B cell (primary cell): ENCODE results near the gene TOP2A. TPM values are rescaled to one million over a fixed set of nuclear protein-coding genes. Genes with fewer than 3 reads are reported as not detected.

Experiments
- ATAC-seq: fragments of 200-7000 bp; cut with Tn5 transposase; one replicate; pipeline ENCODE4 v1.10.0; 2021; ENCODE audit warnings: low read depth, mild to moderate bottlenecking, moderate number of reproducible peaks, moderate library complexity
- CTCF ChIA-PET: fragments of 350-600 bp; sonication (Branson Sonifier 250); formaldehyde crosslinking; loops from one replicate; lab custom pipeline; 2021; ENCODE audit warnings: antibody characterized with exemption, inconsistent platforms; lab: Charles Lee
- POLR2A ChIA-PET: fragments of 350-600 bp; sonication (Branson Sonifier 250); formaldehyde crosslinking; loops from one replicate; lab custom pipeline; 2021; ENCODE audit warnings: antibody characterized with exemption; lab: Charles Lee
- DNase-seq: peaks from one replicate; pipeline ENCODE4 v3.0.0; 2013
- H2AFZ ChIP-seq: 2 replicates; pipeline ENCODE4 v1.6.1; 2012; ENCODE audit warnings: mild to moderate bottlenecking, low read depth, low read length; ENCODE audit not compliant: insufficient read depth, poor library complexity, severe bottlenecking
- H3K27ac ChIP-seq, 2 donors: 1 replicate in 1 of 2; 2 replicates in 1 of 2; pipeline ENCODE4 v1.5.1; 2012 to 2013; ENCODE audit warnings: low read length in 2 of 2, mild to moderate bottlenecking in 2 of 2, moderate library complexity in 1 of 2
- H3K27me3 ChIP-seq, 4 experiments: fragments of 200-600 bp in 1 of 4; sonication (generic) in 1 of 4; replicated peaks in 1 of 4; 1 replicate in 2 of 4; 2 replicates in 2 of 4; pipeline versions ENCODE4 v1.6.1 to v1.7.0; 2013 to 2016; ENCODE audit warnings: low read length in 3 of 4, mild to moderate bottlenecking in 2 of 4, mixed read lengths in 1 of 4, moderate library complexity in 1 of 4; ENCODE audit not compliant: insufficient read depth in 4 of 4, control insufficient read depth in 3 of 4; ENCODE audit errors: control extremely low read depth in 1 of 4
- H3K36me3 ChIP-seq, 2 experiments: replicated peaks in 1 of 2; 1 replicate in 1 of 2; 2 replicates in 1 of 2; pipeline versions ENCODE4 v1.6.1 to v1.7.1; 2013; ENCODE audit warnings: low read length in 1 of 2; ENCODE audit not compliant: insufficient read depth in 2 of 2, control insufficient read depth in 1 of 2; ENCODE audit errors: control extremely low read depth in 1 of 2, extremely low read depth in 1 of 2
- H3K4me1 ChIP-seq, 2 donors: fragments of 200-600 bp in 1 of 2; sonication (generic) in 1 of 2; 1 replicate in 1 of 2; 2 replicates in 1 of 2; pipeline versions ENCODE4 v1.5.1 to v1.6.1; 2013 to 2017; ENCODE audit warnings: low read length in 2 of 2; ENCODE audit not compliant: control insufficient read depth in 2 of 2, insufficient read depth in 2 of 2
- H3K4me2 ChIP-seq: replicated peaks from 2 replicates; pipeline ENCODE3; 2012; ENCODE audit warnings: mild to moderate bottlenecking, low read depth, low read length; ENCODE audit not compliant: poor library complexity, severe bottlenecking
- H3K4me3 ChIP-seq, 5 experiments: fragments of 200-600 bp in 1 of 5; sonication (generic) in 1 of 5; 1 replicate in 3 of 5; 2 replicates in 2 of 5; pipeline versions ENCODE4 v1.5.1 to v1.7.0; 2011 to 2016; ENCODE audit warnings: low read length in 4 of 5, mild to moderate bottlenecking in 4 of 5, low read depth in 2 of 5, control low read depth in 1 of 5, moderate library complexity in 1 of 5; ENCODE audit not compliant: insufficient read depth in 1 of 5; ENCODE audit errors: control extremely low read depth in 1 of 5, extremely low read depth in 1 of 5
- H3K79me2 ChIP-seq: fragments of 200-600 bp; sonication (generic); one replicate; pipeline ENCODE4 v1.6.0; 2016; ENCODE audit warnings: low read length; ENCODE audit not compliant: control insufficient read depth, insufficient read depth
- H3K9ac ChIP-seq: fragments of 200-600 bp; sonication (generic); 2 replicates; pipeline ENCODE4 v1.6.1; 2017; ENCODE audit warnings: mild to moderate bottlenecking, low read length, moderate library complexity
- H3K9me3 ChIP-seq, 3 donors: one replicate each; pipeline versions ENCODE4 v1.6.1 to v1.7.1; 2013; ENCODE audit warnings: low read length in 2 of 3; ENCODE audit not compliant: control insufficient read depth in 2 of 3, insufficient read depth in 1 of 3; ENCODE audit errors: control extremely low read depth in 1 of 3
- H4K20me1 ChIP-seq: 2 replicates; pipeline ENCODE4 v1.6.0; 2012; ENCODE audit warnings: mild to moderate bottlenecking, low read length; ENCODE audit not compliant: insufficient read depth, control insufficient read depth, poor library complexity, severe bottlenecking
- H3K27ac Mint-ChIP-seq: one replicate; pipeline ENCODE4 v1.8.0; 2021; ENCODE audit warnings: mixed read lengths
- H3K27me3 Mint-ChIP-seq: one replicate; pipeline ENCODE4 v1.8.0; 2021; ENCODE audit warnings: mixed read lengths
- H3K4me1 Mint-ChIP-seq: one replicate; pipeline ENCODE4 v1.8.0; 2021; ENCODE audit warnings: mixed read lengths
- H3K4me3 Mint-ChIP-seq: one replicate; pipeline ENCODE4 v1.8.0; 2021; ENCODE audit warnings: mixed read lengths
- H3K9me3 Mint-ChIP-seq: one replicate; pipeline ENCODE4 v1.8.0; 2022; ENCODE audit warnings: mixed read lengths; ENCODE audit not compliant: insufficient read depth
- EZH2 ChIP-seq: IDR thresholded peaks from 2 replicates; pipeline ENCODE4 v1.6.1; 2012; ENCODE audit warnings: borderline replicate concordance, low read depth, mild to moderate bottlenecking, moderate library complexity, low read length; ENCODE audit not compliant: insufficient read depth, poor library complexity, severe bottlenecking
- WGBS: methylation state at CpG from one replicate; pipeline ENCODE4 v1.1.5; 2013; ENCODE audit warnings: missing lambda C conversion rate; ENCODE audit not compliant: insufficient coverage; 5-methylcytosine and 5-hydroxymethylcytosine counted together
- intact Hi-C: fragments of 100-400 bp; cut with micrococcal nuclease; formaldehyde crosslinking; loops from one replicate; pipeline ENCODE4 v1.10.0; 2022
- polyA plus RNA-seq: library from polyadenylated mRNA; depleted of rRNA; stranded (reverse); fragments of >200 nt; gene quantifications from 2 replicates; pipeline ENCODE4 v1.2.3, GENCODE V29; 2012
- total RNA-seq, 2 donors: library from RNA; stranded (reverse); fragments of 120-200 nt in 1 of 2; gene quantifications; 1 replicate in 1 of 2; 2 replicates in 1 of 2; pipeline versions ENCODE4 v1.2.3 to v1.2.4, GENCODE V29; 2013 to 2022
- TF ChIP-seq, protein P1 (sequence below): fragments of 200-600 bp; IDR thresholded peaks from one replicate; pipeline ENCODE4 v1.8.0; 2022; ENCODE audit warnings: antibody characterized with exemption, mild to moderate bottlenecking

Gene TOP2A
- total and polyA plus RNA-seq, 2 donors (not counting 1 experiment from before 2014, with no cell fraction given): 0.36 to 3.1 TPM

DNA sequence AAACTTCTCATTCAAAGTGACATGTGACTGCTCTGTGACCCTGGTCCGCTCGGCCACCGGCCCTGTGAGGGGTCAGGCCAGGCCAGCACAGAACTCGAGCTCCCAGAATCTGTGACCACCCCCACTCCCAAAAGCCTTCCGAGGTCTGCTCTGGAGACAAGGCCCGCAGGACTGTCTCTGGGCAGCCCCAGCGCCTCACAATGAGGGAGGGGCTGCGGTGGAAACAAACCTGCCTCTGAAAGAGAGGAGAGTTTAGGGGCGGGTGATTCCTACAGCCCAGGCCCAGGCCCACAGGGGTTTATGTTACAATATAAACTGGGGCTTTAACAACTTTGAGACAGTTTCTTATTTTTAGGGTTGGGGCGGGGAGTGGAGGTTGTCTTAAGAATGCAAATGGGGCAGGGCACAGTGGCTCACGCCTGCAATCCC is 45.4 kb upstream of the TOP2A start:
- Mint-ChIP-seq H3K4me3 (no peak overlapping the region), H3K9me3 (no peaks in the 10 kb centered on the region), H3K27ac (no peak overlapping the region), H3K27me3 (no peaks in the 10 kb centered on the region), H3K4me1 (no peaks in the 10 kb centered on the region)
- intact Hi-C loops: no loop called here
- POLR2A ChIA-PET: interaction anchor here (0.7 kb wide), 1 partner anchor 20 kb away, joined by 5 read pairs; no protein-coding TSS in a partner anchor
- H3K4me2 ChIP-seq: no peak overlapping the region
- WGBS: 97% methylated on average over 5 of the region's 11 CpGs
- H3K9ac ChIP-seq: no peak overlapping the region
- no peaks in the 10 kb centered on the region for H4K20me1 ChIP-seq
- H3K9me3 ChIP-seq: no peaks in the 10 kb centered on the region
- CTCF ChIA-PET: interaction anchor here (0.6 kb wide), 1 partner anchor 66 kb away, joined by 3 read pairs; no protein-coding TSS in a partner anchor
- H3K27me3 ChIP-seq: peaks cover 0 to 3% (median 0%) of the 10 kb centered on the region in 4 experiments
- no peak for TF ChIP-seq EZH2
- TF ChIP-seq, protein P1, sequence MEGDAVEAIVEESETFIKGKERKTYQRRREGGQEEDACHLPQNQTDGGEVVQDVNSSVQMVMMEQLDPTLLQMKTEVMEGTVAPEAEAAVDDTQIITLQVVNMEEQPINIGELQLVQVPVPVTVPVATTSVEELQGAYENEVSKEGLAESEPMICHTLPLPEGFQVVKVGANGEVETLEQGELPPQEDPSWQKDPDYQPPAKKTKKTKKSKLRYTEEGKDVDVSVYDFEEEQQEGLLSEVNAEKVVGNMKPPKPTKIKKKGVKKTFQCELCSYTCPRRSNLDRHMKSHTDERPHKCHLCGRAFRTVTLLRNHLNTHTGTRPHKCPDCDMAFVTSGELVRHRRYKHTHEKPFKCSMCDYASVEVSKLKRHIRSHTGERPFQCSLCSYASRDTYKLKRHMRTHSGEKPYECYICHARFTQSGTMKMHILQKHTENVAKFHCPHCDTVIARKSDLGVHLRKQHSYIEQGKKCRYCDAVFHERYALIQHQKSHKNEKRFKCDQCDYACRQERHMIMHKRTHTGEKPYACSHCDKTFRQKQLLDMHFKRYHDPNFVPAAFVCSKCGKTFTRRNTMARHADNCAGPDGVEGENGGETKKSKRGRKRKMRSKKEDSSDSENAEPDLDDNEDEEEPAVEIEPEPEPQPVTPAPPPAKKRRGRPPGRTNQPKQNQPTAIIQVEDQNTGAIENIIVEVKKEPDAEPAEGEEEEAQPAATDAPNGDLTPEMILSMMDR: no peak
- ATAC-seq (no peak), DNase-seq (no peak)
- H3K4me3 ChIP-seq: no peak overlapping the region
- no peak overlapping the region for H2AFZ ChIP-seq
- H3K79me2 ChIP-seq: no peaks in the 10 kb centered on the region
- H3K4me1 ChIP-seq: no peaks in the 10 kb centered on the region
- H3K27ac ChIP-seq: no peak overlapping the region
- no peaks in the 10 kb centered on the region for H3K36me3 ChIP-seq

DNA sequence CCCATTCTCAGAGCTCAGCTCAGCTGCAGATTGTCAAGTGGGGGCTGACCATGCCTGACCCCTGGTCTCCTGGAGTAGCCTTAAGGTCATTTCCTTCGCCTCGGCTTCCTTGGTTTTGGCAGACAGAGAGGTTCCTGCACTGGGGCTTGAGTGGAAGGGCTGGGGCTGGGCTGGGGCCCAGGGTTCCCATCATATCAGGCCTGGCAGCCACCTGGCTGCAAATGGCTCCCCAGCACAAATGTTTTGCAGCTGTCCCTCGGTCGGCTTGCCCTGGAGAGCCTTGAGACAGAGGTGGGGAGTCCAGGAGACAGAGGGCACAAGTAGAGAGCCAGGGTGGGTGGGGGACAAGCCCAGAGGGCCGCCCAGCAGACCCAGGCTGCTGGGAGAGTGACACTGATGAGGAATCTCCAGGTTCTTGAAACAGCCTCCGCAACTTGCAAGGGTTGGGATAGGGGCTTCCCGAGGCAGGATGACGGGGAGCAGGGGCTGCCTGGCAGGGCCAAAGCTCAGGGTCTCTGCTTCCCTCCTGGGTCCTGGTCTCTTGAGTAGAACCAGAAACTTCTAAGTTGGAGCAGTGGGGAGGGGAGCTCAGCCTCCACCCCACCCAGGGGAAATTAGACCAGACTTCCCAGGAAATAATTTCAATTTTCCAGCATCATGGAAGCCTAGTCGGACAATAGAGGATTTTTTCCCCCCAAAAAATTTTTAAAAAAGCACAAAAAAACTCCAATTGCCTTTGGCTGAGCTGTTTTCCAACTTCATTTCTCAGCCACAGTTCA is 44.8 kb upstream of the TOP2A start:
- POLR2A ChIA-PET: no interaction called here
- Histone ChIP-seq H3K4me3 (no peak overlapping the region), H3K27me3 (peaks cover 0 to 3% (median 0%) of the 10 kb centered on the region in 4 experiments), H2AFZ (no peak overlapping the region), H3K9me3 (no peaks in the 10 kb centered on the region), H3K4me1 (no peaks in the 10 kb centered on the region), H3K36me3 (no peaks in the 10 kb centered on the region), H3K27ac (no peak overlapping the region), H3K79me2 (no peaks in the 10 kb centered on the region), H3K9ac (no peak overlapping the region), H3K4me2 (no peak overlapping the region), H4K20me1 (no peaks in the 10 kb centered on the region)
- no peak overlapping the region for H3K4me3 Mint-ChIP-seq
- WGBS: 96% methylated on average over 9 of the region's 9 CpGs
- no peaks in the 10 kb centered on the region for H3K4me1 Mint-ChIP-seq
- no peaks in the 10 kb centered on the region for H3K27me3 Mint-ChIP-seq
- no peaks in the 10 kb centered on the region for H3K9me3 Mint-ChIP-seq
- H3K27ac Mint-ChIP-seq: no peak overlapping the region
- no peak for TF ChIP-seq EZH2
- TF ChIP-seq, protein P1: no peak
- intact Hi-C loops: no loop called here
- ATAC-seq: no peak
- CTCF ChIA-PET: interaction anchor here (0.6 to 0.7 kb wide), 2 partner anchors 15 to 65 kb away, joined by 3 read pairs; no protein-coding TSS in a partner anchor
- DNase-seq: no peak
